Urothelium cell line (cell line): ENCODE results near the gene FNIP1.
"Not testable (repeated sequence)": the region's sequence is repeated elsewhere in the genome, so short reads cannot be mapped to it uniquely, and the experiment has no call there.

Source experiments
- DNase-seq: peaks from one replicate; pipeline ENCODE4 v3.0.0; 2011; ENCODE audit warnings: low spot score, mixed read lengths
- FAIRE-seq: peaks from 2 replicates; lab custom pipeline; 2011; peaks lifted over from hg19 to GRCh38; lab: Jason Lieb, UNC

Gene FNIP1

GRCh38 chr5:131796793-131797693 lies at the start of gene FNIP1:
TSS of gene FNIP1 (minus strand) at chr5:131797017. CDS start at chr5:131796921, 96 bp downstream.
- DNase-seq, result peak; percentile 100
- peak; percentile 92 for FAIRE-seq

- no peak for FAIRE-seq
- DNase-seq, result no peak
Measured at GRCh38 chr5:131846536-131846935, 49.7 kb upstream of the FNIP1 start.

- DNase-seq, result no peak
- FAIRE-seq, result no peak
Measured at GRCh38 chr5:131845828-131846227, 49.0 kb upstream of the FNIP1 start.

- not testable (repeated sequence) for DNase-seq, FAIRE-seq
Measured at GRCh38 chr5:131842971-131843370, 46.2 kb upstream of the FNIP1 start.

GRCh38 chr5:131832702-131833101 lies 35.9 kb upstream of the FNIP1 start:
- not testable (repeated sequence) for DNase-seq, FAIRE-seq

- FAIRE-seq, result no peak
- no peak for DNase-seq
Measured at GRCh38 chr5:131825404-131826013, 28.7 kb upstream of the FNIP1 start.

- FAIRE-seq, result no peak
- DNase-seq, result no peak
Measured at GRCh38 chr5:131824631-131825030, 27.8 kb upstream of the FNIP1 start.

GRCh38 chr5:131821221-131821620 lies 24.4 kb upstream of the FNIP1 start:
- FAIRE-seq, result no peak
- DNase-seq, result no peak

- DNase-seq (no peak), FAIRE-seq (no peak)
Measured at GRCh38 chr5:131818001-131818724, 21.3 kb upstream of the FNIP1 start.

- peak; percentile 71 for DNase-seq
- no peak for FAIRE-seq
Measured at GRCh38 chr5:131814990-131815389, 18.2 kb upstream of the FNIP1 start.

GRCh38 chr5:131812371-131813160 lies 15.7 kb upstream of the FNIP1 start:
- no peak for DNase-seq
- no peak for FAIRE-seq

GRCh38 chr5:131810510-131811249 lies 13.9 kb upstream of the FNIP1 start:
- DNase-seq (peak; percentile 16), FAIRE-seq (no peak)

GRCh38 chr5:131795879-131796792 lies 681 bp downstream of the FNIP1 start:
- DNase-seq, result peak; percentile 51
- FAIRE-seq, result no peak

- FAIRE-seq (no peak), DNase-seq (no peak)
Measured at GRCh38 chr5:131795228-131795627, 1.6 kb downstream of the FNIP1 start.

- DNase-seq, result no peak
- no peak for FAIRE-seq
Measured at GRCh38 chr5:131794586-131794985, 2.2 kb downstream of the FNIP1 start.

GRCh38 chr5:131792896-131793295 lies 3.9 kb downstream of the FNIP1 start:
- FAIRE-seq, result no peak
- no peak for DNase-seq

GRCh38 chr5:131791866-131792265 lies 5.0 kb downstream of the FNIP1 start:
- DNase-seq, result no peak
- no peak for FAIRE-seq

GRCh38 chr5:131790550-131790949 lies 6.3 kb downstream of the FNIP1 start:
- DNase-seq (no peak), FAIRE-seq (no peak)

- DNase-seq (no peak), FAIRE-seq (no peak)
Measured at GRCh38 chr5:131789765-131790164, 7.1 kb downstream of the FNIP1 start.
